WTC11 (cell line): Measurements from ENCODE around the gene B3GNT9. TPM values are rescaled to one million over a fixed set of nuclear protein-coding genes. Genes with fewer than 3 reads are reported as not detected.

ENCODE experiments used
- ATF1 ChIP-seq: sonication (generic); formaldehyde crosslinking; IDR thresholded peaks from 2 replicates; pipeline ENCODE4 v1.8.1; 2023; ENCODE audit warnings: mild to moderate bottlenecking, moderate library complexity, missing genetic modification reagents
- ATF3 ChIP-seq: sonication (generic); formaldehyde crosslinking; conservative IDR thresholded peaks from 2 replicates; pipeline ENCODE4 v1.8.1; 2022; ENCODE audit warnings: mild to moderate bottlenecking, missing genetic modification reagents
- ELF4 ChIP-seq: sonication (generic); formaldehyde crosslinking; IDR thresholded peaks from 2 replicates; pipeline ENCODE4 v1.8.1; 2022; ENCODE audit warnings: low read depth, mild to moderate bottlenecking, moderate library complexity, missing genetic modification reagents
- ESRRA ChIP-seq: sonication (generic); formaldehyde crosslinking; IDR thresholded peaks from 2 replicates; pipeline ENCODE4 v1.8.1; 2022; ENCODE audit warnings: mild to moderate bottlenecking, missing genetic modification reagents, borderline replicate concordance
- GTF2I ChIP-seq: fragments of 250-450 bp; sonication (Bioruptor Pico); conservative IDR thresholded peaks from 2 replicates; pipeline ENCODE4 v1.4.0; 2021; ENCODE audit warnings: mild to moderate bottlenecking
- MAX ChIP-seq: sonication (generic); formaldehyde crosslinking; IDR thresholded peaks from 2 replicates; pipeline ENCODE4 v1.8.0; 2022; ENCODE audit warnings: mild to moderate bottlenecking, missing genetic modification reagents
- NFATC4 ChIP-seq: fragments of 250-450 bp; sonication (Bioruptor Pico); IDR thresholded peaks from 2 replicates; pipeline ENCODE4 v1.9.0; 2021; ENCODE audit warnings: mild to moderate bottlenecking
- SMAD4 ChIP-seq: sonication (generic); formaldehyde crosslinking; IDR thresholded peaks from 2 replicates; pipeline ENCODE4 v1.8.0; 2022; ENCODE audit warnings: mild to moderate bottlenecking, missing genetic modification reagents
- TCF7 ChIP-seq: sonication (generic); formaldehyde crosslinking; IDR thresholded peaks from 2 replicates; pipeline ENCODE4 v1.8.0; 2022; ENCODE audit warnings: mild to moderate bottlenecking, low read depth, missing genetic modification reagents, moderate library complexity
- TEAD1 ChIP-seq: sonication (generic); formaldehyde crosslinking; IDR thresholded peaks from 2 replicates; pipeline ENCODE4 v1.8.0; 2022; ENCODE audit warnings: mild to moderate bottlenecking, missing genetic modification reagents
- ZNF138 ChIP-seq: sonication (generic); formaldehyde crosslinking; conservative IDR thresholded peaks from 2 replicates; pipeline ENCODE4 v1.8.1; 2022; ENCODE audit warnings: mild to moderate bottlenecking, moderate library complexity, missing genetic modification reagents
- ZNF263 ChIP-seq: sonication (generic); formaldehyde crosslinking; IDR thresholded peaks from 2 replicates; pipeline ENCODE4 v1.8.1; 2022; ENCODE audit warnings: low read depth, mild to moderate bottlenecking, moderate library complexity, missing genetic modification reagents
- ZNF317 ChIP-seq: sonication (generic); formaldehyde crosslinking; IDR thresholded peaks from 2 replicates; pipeline ENCODE4 v1.8.1; 2023; ENCODE audit warnings: low read depth, mild to moderate bottlenecking, moderate library complexity, missing genetic modification reagents, borderline replicate concordance
- ZNF423 ChIP-seq: fragments of 250-450 bp; sonication (Bioruptor Pico); IDR thresholded peaks from 2 replicates; pipeline ENCODE4 v2.1.2; 2022; ENCODE audit warnings: mild to moderate bottlenecking, moderate library complexity
- ZNF532 ChIP-seq: fragments of 250-450 bp; sonication (Bioruptor Pico); IDR thresholded peaks from 2 replicates; pipeline ENCODE4 v1.9.0; 2021; ENCODE audit warnings: mild to moderate bottlenecking, borderline replicate concordance
- ZSCAN18 ChIP-seq: fragments of 250-450 bp; sonication (Bioruptor Pico); IDR thresholded peaks from 2 replicates; pipeline ENCODE4 v2.1.2; 2022; ENCODE audit warnings: mild to moderate bottlenecking, moderate library complexity
- total RNA-seq: library from RNA; stranded (reverse); gene quantifications from 3 replicates; pipeline ENCODE4 v1.2.3, GENCODE V29; 2021
- TF ChIP-seq, protein P1 (sequence below): sonication (generic); formaldehyde crosslinking; IDR thresholded peaks from 2 replicates; pipeline ENCODE4 v1.8.1; 2023; ENCODE audit warnings: mild to moderate bottlenecking, missing genetic modification reagents, moderate library complexity
- TF ChIP-seq, protein P2 (sequence below): sonication (generic); formaldehyde crosslinking; IDR thresholded peaks from 2 replicates; pipeline ENCODE4 v1.8.0; 2023; ENCODE audit warnings: mild to moderate bottlenecking, missing genetic modification reagents
- TF ChIP-seq, protein P3 (sequence below): fragments of 250-450 bp; sonication (Bioruptor Pico); IDR thresholded peaks from 2 replicates; pipeline ENCODE4 v1.9.0; 2021; ENCODE audit warnings: moderate library complexity, mild to moderate bottlenecking, inconsistent platforms, borderline replicate concordance
- TF ChIP-seq, protein P4 (sequence below): fragments of 200-600 bp; IDR thresholded peaks from 2 replicates; pipeline ENCODE4 v1.8.0; 2022; ENCODE audit warnings: antibody characterized with exemption

B3GNT9 gene
- total RNA-seq, 1 experiment from 2014 or later, result 6.4 TPM

DNA sequence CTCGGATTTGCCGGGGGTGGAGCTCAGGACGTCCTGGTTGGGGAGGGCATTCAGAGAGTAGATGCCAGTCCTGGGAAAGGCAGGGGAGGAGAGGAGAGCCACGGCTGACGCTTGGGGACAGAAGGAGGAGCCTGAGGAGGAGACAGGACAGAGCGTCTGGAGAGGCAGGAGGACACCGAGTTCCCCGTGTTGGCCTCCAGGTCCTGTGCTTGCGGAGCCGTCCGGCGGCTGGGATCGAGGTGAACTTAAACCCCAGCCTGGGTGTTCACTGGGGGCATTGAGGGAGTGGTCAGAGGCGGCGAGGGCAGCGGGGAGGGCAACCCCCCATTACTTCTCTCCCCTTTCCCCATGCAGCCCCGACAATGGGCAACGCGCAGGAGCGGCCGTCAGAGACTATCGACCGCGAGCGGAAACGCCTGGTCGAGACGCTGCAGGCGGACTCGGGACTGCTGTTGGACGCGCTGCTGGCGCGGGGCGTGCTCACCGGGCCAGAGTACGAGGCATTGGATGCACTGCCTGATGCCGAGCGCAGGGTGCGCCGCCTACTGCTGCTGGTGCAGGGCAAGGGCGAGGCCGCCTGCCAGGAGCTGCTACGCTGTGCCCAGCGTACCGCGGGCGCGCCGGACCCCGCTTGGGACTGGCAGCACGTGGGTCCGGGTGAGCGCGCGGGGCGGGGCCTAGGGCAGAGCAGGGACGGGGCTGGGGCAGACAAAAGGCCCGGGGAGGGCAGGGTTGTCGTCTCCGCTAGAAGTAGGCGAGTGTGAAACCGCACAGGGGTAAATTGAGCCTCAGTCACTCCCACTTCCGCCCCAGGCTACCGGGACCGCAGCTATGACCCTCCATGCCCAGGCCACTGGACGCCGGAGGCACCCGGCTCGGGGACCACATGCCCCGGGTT lies 23.3 kb upstream of the B3GNT9 start (continued):
- TF ChIP-seq ZNF317 (CRISPR knock-in tag), result no peak
- TF ChIP-seq TEAD1 (CRISPR knock-in tag), result no peak
- TF ChIP-seq, protein P1, sequence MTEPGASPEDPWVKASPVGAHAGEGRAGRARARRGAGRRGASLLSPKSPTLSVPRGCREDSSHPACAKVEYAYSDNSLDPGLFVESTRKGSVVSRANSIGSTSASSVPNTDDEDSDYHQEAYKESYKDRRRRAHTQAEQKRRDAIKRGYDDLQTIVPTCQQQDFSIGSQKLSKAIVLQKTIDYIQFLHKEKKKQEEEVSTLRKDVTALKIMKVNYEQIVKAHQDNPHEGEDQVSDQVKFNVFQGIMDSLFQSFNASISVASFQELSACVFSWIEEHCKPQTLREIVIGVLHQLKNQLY (CRISPR knock-in tag), result 0 out of 2 replicates have a peak, but pooled peaks have one; percentile 36
- TF ChIP-seq, protein P2, sequence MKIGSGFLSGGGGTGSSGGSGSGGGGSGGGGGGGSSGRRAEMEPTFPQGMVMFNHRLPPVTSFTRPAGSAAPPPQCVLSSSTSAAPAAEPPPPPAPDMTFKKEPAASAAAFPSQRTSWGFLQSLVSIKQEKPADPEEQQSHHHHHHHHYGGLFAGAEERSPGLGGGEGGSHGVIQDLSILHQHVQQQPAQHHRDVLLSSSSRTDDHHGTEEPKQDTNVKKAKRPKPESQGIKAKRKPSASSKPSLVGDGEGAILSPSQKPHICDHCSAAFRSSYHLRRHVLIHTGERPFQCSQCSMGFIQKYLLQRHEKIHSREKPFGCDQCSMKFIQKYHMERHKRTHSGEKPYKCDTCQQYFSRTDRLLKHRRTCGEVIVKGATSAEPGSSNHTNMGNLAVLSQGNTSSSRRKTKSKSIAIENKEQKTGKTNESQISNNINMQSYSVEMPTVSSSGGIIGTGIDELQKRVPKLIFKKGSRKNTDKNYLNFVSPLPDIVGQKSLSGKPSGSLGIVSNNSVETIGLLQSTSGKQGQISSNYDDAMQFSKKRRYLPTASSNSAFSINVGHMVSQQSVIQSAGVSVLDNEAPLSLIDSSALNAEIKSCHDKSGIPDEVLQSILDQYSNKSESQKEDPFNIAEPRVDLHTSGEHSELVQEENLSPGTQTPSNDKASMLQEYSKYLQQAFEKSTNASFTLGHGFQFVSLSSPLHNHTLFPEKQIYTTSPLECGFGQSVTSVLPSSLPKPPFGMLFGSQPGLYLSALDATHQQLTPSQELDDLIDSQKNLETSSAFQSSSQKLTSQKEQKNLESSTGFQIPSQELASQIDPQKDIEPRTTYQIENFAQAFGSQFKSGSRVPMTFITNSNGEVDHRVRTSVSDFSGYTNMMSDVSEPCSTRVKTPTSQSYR (CRISPR knock-in tag), result 0 out of 2 replicates have a peak, but pooled peaks have one; percentile 36
- no peak for TF ChIP-seq ZSCAN18 (CRISPR knock-in tag)
- 0 out of 2 replicates have a peak, but pooled peaks have one; percentile 58 for TF ChIP-seq ATF1 (CRISPR knock-in tag)
- no peak for TF ChIP-seq ZNF532
- TF ChIP-seq, protein P3, sequence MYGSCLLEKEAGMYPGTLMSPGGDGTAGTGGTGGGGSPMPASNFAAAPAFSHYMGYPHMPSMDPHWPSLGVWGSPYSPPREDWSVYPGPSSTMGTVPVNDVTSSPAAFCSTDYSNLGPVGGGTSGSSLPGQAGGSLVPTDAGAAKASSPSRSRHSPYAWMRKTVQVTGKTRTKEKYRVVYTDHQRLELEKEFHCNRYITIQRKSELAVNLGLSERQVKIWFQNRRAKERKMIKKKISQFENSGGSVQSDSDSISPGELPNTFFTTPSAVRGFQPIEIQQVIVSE (CRISPR knock-in tag), result no peak
- no peak for TF ChIP-seq NFATC4 (CRISPR knock-in tag)
- TF ChIP-seq TCF7 (CRISPR knock-in tag), result no peak
- TF ChIP-seq ZNF138 (CRISPR knock-in tag), result 0 out of 2 replicates have a peak, but pooled peaks have one; percentile 29
- TF ChIP-seq ZNF423, result no peak
- TF ChIP-seq SMAD4 (CRISPR knock-in tag), result no peak
- no peak for TF ChIP-seq GTF2I (CRISPR knock-in tag)
- TF ChIP-seq, protein P4, sequence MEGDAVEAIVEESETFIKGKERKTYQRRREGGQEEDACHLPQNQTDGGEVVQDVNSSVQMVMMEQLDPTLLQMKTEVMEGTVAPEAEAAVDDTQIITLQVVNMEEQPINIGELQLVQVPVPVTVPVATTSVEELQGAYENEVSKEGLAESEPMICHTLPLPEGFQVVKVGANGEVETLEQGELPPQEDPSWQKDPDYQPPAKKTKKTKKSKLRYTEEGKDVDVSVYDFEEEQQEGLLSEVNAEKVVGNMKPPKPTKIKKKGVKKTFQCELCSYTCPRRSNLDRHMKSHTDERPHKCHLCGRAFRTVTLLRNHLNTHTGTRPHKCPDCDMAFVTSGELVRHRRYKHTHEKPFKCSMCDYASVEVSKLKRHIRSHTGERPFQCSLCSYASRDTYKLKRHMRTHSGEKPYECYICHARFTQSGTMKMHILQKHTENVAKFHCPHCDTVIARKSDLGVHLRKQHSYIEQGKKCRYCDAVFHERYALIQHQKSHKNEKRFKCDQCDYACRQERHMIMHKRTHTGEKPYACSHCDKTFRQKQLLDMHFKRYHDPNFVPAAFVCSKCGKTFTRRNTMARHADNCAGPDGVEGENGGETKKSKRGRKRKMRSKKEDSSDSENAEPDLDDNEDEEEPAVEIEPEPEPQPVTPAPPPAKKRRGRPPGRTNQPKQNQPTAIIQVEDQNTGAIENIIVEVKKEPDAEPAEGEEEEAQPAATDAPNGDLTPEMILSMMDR, result no peak
- no peak; the same call in 1 of the 2 replicates for TF ChIP-seq ESRRA
- 0 out of 2 replicates have a peak, but pooled peaks have one; percentile 17 for TF ChIP-seq ZNF263 (CRISPR knock-in tag)
- no peak for TF ChIP-seq ATF3
- 0 out of 2 replicates have a peak, but pooled peaks have one; percentile 68 for TF ChIP-seq ELF4
- TF ChIP-seq MAX (CRISPR knock-in tag), result peak; percentile 91
